Nephron progenitor cell (in vitro differentiated cells): ENCODE measurements around the gene FAM161A.

Experiments used
- DNase-seq: peaks from one replicate; pipeline ENCODE4 v3.0.0; 2021
- H3K27ac Mint-ChIP-seq: 2 replicates; pipeline ENCODE4 v1.8.0; 2021; ENCODE audit warnings: mild to moderate bottlenecking, moderate library complexity, mixed read lengths
- H3K27me3 Mint-ChIP-seq: 2 replicates; pipeline ENCODE4 v1.8.0; 2021; ENCODE audit warnings: mild to moderate bottlenecking, low read depth, mixed read lengths; ENCODE audit not compliant: poor library complexity
- H3K36me3 Mint-ChIP-seq: 2 replicates; pipeline ENCODE4 v1.8.0; 2021; ENCODE audit warnings: low read depth, mixed read lengths
- H3K4me1 Mint-ChIP-seq: 2 replicates; pipeline ENCODE4 v1.8.0; 2021; ENCODE audit warnings: mixed read lengths
- H3K4me3 Mint-ChIP-seq: 2 replicates; pipeline ENCODE4 v1.8.0; 2021; ENCODE audit warnings: mild to moderate bottlenecking, moderate library complexity, mixed read lengths
- H3K9me3 Mint-ChIP-seq: 2 replicates; pipeline ENCODE4 v1.8.0; 2021; ENCODE audit warnings: mild to moderate bottlenecking, moderate library complexity, mixed read lengths
- CTCF ChIP-seq: fragments of 200-600 bp; sonication (generic); IDR thresholded peaks from 2 replicates; pipeline ENCODE4 v1.5.0; 2021; ENCODE audit warnings: antibody characterized with exemption

The FAM161A gene

GRCh38 chr2:61845320-61845719 is 8.5 kb downstream of the FAM161A start:
- H3K9me3 Mint-ChIP-seq: no peaks in the 10 kb centered on the region
- H3K27ac Mint-ChIP-seq: no peak overlapping the region
- H3K4me3 Mint-ChIP-seq: no peak overlapping the region
- H3K27me3 Mint-ChIP-seq: no peaks in the 10 kb centered on the region
- peaks cover 27% of the 10 kb centered on the region for H3K4me1 Mint-ChIP-seq
- H3K36me3 Mint-ChIP-seq: peaks cover 34% of the 10 kb centered on the region
- TF ChIP-seq CTCF: no peak
- no peak for DNase-seq

DNA sequence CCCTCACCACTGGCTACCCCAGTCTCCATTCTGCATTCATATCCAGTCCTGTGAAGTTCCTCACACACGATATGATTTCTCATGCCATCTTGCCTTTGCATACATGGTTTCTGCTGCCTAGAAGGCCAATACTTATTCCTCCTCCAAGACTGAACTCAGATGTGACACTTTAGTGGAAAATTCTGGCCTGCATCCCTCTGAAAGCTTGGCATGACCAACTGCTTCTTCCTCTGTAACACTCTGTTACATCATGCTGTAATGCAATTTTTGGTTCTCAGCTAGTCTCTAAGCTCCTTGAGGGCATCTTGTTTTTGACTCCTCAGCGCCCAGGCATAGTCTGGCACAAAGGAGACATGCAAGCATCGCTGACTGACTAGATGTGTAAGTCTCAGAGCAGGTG is 12.6 kb downstream of the FAM161A start:
- Mint-ChIP-seq H3K4me1 (peaks cover 25% of the 10 kb centered on the region), H3K27me3 (no peaks in the 10 kb centered on the region), H3K27ac (peak overlapping the region; percentile 16), H3K9me3 (no peaks in the 10 kb centered on the region), H3K4me3 (no peak overlapping the region), H3K36me3 (peaks cover 49% of the 10 kb centered on the region)
- DNase-seq: no peak
- TF ChIP-seq CTCF: no peak

GRCh38 chr2:61834893-61835292 is 19.0 kb downstream of the FAM161A start:
- H3K9me3 Mint-ChIP-seq: peaks cover 4% of the 10 kb centered on the region
- H3K27ac Mint-ChIP-seq: no peak overlapping the region
- no peak for DNase-seq
- peaks cover 21% of the 10 kb centered on the region for H3K4me1 Mint-ChIP-seq
- TF ChIP-seq CTCF: no peak
- no peak overlapping the region for H3K4me3 Mint-ChIP-seq
- no peaks in the 10 kb centered on the region for H3K27me3 Mint-ChIP-seq
- peaks cover 61% of the 10 kb centered on the region for H3K36me3 Mint-ChIP-seq

- peaks cover 19% of the 10 kb centered on the region for H3K4me1 Mint-ChIP-seq
- no peak for TF ChIP-seq CTCF
- peaks cover 56% of the 10 kb centered on the region for H3K36me3 Mint-ChIP-seq
- no peak overlapping the region for H3K27ac Mint-ChIP-seq
- no peak overlapping the region for H3K4me3 Mint-ChIP-seq
- no peak for DNase-seq
- no peaks in the 10 kb centered on the region for H3K27me3 Mint-ChIP-seq
- H3K9me3 Mint-ChIP-seq: peaks cover 4% of the 10 kb centered on the region
Observed at GRCh38 chr2:61833971-61834370, 19.9 kb downstream of the FAM161A start.

- no peak for DNase-seq
- Mint-ChIP-seq H3K4me3 (no peak overlapping the region), H3K36me3 (peaks cover 63% of the 10 kb centered on the region), H3K4me1 (peaks cover 15% of the 10 kb centered on the region), H3K27me3 (no peaks in the 10 kb centered on the region), H3K27ac (peak overlapping the region; percentile 5), H3K9me3 (peaks cover 4% of the 10 kb centered on the region)
- no peak for TF ChIP-seq CTCF
Observed at GRCh38 chr2:61832183-61832841, 21.5 kb downstream of the FAM161A start.

- Mint-ChIP-seq H3K4me1 (no peaks in the 10 kb centered on the region), H3K36me3 (peaks cover 12% of the 10 kb centered on the region), H3K9me3 (no peaks in the 10 kb centered on the region)
Observed at GRCh38 chr2:61822255-61822654, 31.6 kb downstream of the FAM161A start.

More at GRCh38 chr2:61822255-61822654, 31.6 kb downstream of the FAM161A start:
- no peak for TF ChIP-seq CTCF
- Mint-ChIP-seq H3K27ac (no peak overlapping the region), H3K27me3 (peaks cover 9% of the 10 kb centered on the region), H3K4me3 (no peak overlapping the region)
- DNase-seq: no peak
